ENCODE results near the gene GAD2.

Gene GAD2

DNA sequence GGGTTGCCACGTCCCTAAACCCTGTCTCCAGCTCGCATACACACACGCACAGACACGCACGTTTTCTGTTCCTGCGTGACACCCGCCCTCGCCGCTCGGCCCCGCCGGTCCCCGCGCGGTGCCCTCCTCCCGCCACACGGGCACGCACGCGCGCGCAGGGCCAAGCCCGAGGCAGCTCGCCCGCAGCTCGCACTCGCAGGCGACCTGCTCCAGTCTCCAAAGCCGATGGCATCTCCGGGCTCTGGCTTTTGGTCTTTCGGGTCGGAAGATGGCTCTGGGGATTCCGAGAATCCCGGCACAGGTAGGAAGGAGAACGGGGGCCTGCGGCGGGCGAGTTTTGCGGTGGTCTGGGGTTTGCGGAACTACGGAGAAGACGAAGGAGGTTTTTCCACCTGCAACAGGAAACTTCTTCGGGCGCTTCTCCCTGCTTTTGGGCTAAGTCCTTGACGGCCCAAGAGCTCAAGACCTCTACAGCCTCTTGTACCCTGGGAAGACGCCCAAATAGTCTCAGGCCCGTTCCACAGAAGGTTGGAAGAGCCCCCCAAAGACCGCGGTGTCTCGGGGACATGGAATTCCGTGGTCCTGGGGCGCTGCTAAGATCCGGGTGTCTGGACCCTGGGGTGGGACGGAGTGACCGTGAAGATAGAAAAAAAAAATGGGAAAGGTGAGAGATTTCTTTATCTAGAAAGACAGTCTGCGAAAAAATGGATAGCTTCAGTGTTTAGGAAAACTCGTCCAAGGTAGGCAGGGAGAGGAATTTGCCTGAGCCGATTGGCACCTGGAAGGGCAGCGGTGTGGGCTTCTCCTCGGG is at the start of gene GAD2:
Gene GAD2 (plus strand): TSS at position 190 of the 811 bp plus-strand sequence. CDS start 36 bp downstream, at position 226.
- DNase-seq (ENCODE audit: extremely low read depth, low read depth) = no peak
- TF ChIP-seq CTCF (IDR thresholded peaks at IDR 0.05; ENCODE audit: low read depth, low read length) = no peak

DNA sequence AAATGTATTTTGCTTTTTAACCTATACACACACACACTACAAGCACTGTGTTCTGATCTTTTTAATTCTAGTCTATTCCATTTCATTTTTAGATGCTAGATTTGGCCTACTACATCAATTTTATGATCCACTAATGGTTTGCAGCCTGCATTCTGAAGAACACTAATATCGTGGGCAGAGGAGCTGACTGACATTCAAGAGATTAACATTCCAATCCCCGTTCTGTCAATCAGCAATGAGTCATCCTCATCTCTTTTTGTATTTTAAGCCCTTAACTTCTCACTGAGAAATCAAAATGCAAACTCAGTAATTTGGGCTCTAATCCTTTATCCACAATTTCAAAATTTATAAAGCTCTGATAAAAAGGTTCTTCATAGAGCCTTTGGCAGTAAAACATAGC is 47.1 kb upstream of the GAD2 start:
- DNase-seq (ENCODE audit: extremely low read depth, low read depth) = no peak
- TF ChIP-seq CTCF (IDR thresholded peaks at IDR 0.05; ENCODE audit: low read depth, low read length) = no peak

- no peak for DNase-seq (ENCODE audit: extremely low read depth, low read depth)
- TF ChIP-seq CTCF (IDR thresholded peaks at IDR 0.05; ENCODE audit: low read depth, low read length) = no peak
Measured at GRCh38 chr10:26172131-26172530, 44.4 kb upstream of the GAD2 start.

GRCh38 chr10:26173837-26174236 is 42.7 kb upstream of the GAD2 start:
- no peak for TF ChIP-seq CTCF (IDR thresholded peaks at IDR 0.05; ENCODE audit: low read depth, low read length)
- DNase-seq (ENCODE audit: extremely low read depth, low read depth) = no peak

DNA sequence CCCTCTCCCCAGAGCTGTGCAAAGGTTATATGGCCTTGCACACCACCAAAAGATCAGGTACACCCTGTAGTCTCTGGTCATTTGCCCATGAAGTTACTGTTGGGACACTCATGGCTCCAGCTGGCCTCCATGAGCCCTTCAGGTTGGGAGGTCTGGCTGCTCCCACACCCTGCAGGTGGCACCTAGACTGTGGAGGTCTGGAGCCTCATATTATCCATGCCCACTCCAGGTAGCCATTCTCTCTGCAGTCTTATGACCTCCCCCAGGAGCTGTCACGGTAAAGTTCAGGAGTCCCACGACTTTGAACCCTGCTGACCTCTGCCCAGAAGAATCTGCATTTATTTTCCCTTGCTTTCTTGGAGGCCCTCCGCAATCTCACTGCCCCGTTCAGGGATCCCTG is 39.2 kb upstream of the GAD2 start:
- TF ChIP-seq CTCF (IDR thresholded peaks at IDR 0.05; ENCODE audit: low read depth, low read length) = no peak
- no peak for DNase-seq (ENCODE audit: extremely low read depth, low read depth)

DNA sequence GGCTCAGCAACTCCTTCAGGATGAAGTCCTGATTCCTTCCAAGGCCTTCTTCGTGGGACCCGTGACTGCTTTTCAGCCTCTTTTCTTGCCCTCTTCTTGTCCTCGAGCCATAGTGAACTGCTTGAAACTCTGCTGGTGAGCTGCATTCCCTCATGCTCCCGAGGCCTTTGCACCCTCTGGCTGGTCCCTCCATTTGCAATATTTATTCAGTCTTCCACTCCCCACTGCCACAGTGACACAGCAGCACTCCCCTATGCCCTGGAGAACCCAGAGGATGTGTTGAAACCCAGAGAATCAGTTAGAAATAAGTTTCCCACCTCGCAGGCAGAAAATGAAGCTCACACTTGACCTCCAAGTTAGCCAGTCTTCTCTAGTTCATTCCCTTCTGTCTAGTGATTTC is 22.3 kb upstream of the GAD2 start:
- DNase-seq (ENCODE audit: extremely low read depth, low read depth) = no peak
- no peak for TF ChIP-seq CTCF (IDR thresholded peaks at IDR 0.05; ENCODE audit: low read depth, low read length)

- no peak for DNase-seq (ENCODE audit: extremely low read depth, low read depth)
- no peak for TF ChIP-seq CTCF (IDR thresholded peaks at IDR 0.05; ENCODE audit: low read depth, low read length)
Measured at GRCh38 chr10:26197248-26197647, 19.3 kb upstream of the GAD2 start.
